Aorta (tissue), 5 donors: ENCODE measurements around the gene PRR12. TPM values are rescaled to one million over a fixed set of nuclear protein-coding genes. Genes with fewer than 3 reads are reported as not detected.

ENCODE experiments used
- ATAC-seq: fragments of 200-7000 bp; cut with Tn5 transposase; one replicate; pipeline ENCODE4 v1.9.1; 2022; ENCODE audit warnings: moderate library complexity; ENCODE audit not compliant: low FRiP score
- DNase-seq, 2 donors: peaks; one replicate each; pipeline ENCODE4 v3.0.0-alpha.2; 2020
- H3K27ac ChIP-seq, 2 donors: one replicate each; pipeline ENCODE4 v1.5.1; 2013; ENCODE audit warnings: low read length in 2 of 2, mild to moderate bottlenecking in 2 of 2, moderate library complexity in 2 of 2, control low read depth in 1 of 2, inconsistent platforms in 1 of 2, low read depth in 1 of 2
- H3K27me3 ChIP-seq, 2 donors: one replicate each; pipeline ENCODE4 v1.6.1; 2013; ENCODE audit warnings: control low read depth in 1 of 2, low read length in 1 of 2, mild to moderate bottlenecking in 1 of 2, moderate library complexity in 1 of 2; ENCODE audit not compliant: insufficient read depth in 2 of 2, control insufficient read depth in 1 of 2
- H3K36me3 ChIP-seq, 2 donors: one replicate each; pipeline ENCODE4 v1.6.1; 2013; ENCODE audit warnings: control low read depth in 1 of 2, low read length in 1 of 2, mild to moderate bottlenecking in 1 of 2; ENCODE audit not compliant: insufficient read depth in 2 of 2, control insufficient read depth in 1 of 2
- H3K4me1 ChIP-seq, 2 donors: one replicate each; pipeline ENCODE4 v1.6.1; 2013; ENCODE audit warnings: low read length in 2 of 2, control low read depth in 1 of 2, mild to moderate bottlenecking in 1 of 2, moderate library complexity in 1 of 2; ENCODE audit not compliant: insufficient read depth in 2 of 2, control insufficient read depth in 1 of 2
- H3K4me3 ChIP-seq, 2 donors: one replicate each; pipeline ENCODE4 v1.5.1; 2013; ENCODE audit warnings: low read length in 2 of 2, control low read depth in 1 of 2, mild to moderate bottlenecking in 1 of 2
- H3K9me3 ChIP-seq: one replicate; pipeline ENCODE4 v1.6.1; 2013; ENCODE audit warnings: mild to moderate bottlenecking, low read length; ENCODE audit not compliant: control insufficient read depth
- WGBS, 2 donors: extraction: QIAGEN DNeasy Blood & Tissue Kit; methylation state at CpG; one replicate each; pipeline ENCODE4 v1.1.7; 2013; 5-methylcytosine and 5-hydroxymethylcytosine counted together
- intact Hi-C, 2 donors: fragments of 100-400 bp; cut with DNase I; formaldehyde crosslinking; loops; one replicate each; pipeline versions ENCODE4 v1.14.2 to v1.15.0; 2022
- polyA plus RNA-seq, 2 donors: library from polyadenylated mRNA; stranded (reverse); fragments of 200-250 nt; gene quantifications; one replicate each; pipeline ENCODE4 v1.2.3, GENCODE V29; 2013
- total RNA-seq, 2 donors: library from RNA; stranded (reverse); fragmentation: NEBNext Ultra II Directional; extraction: Animal tissue kit (Norgen Biotek cat#: 25700); gene quantifications; one replicate each; pipeline ENCODE4 v1.2.1, GENCODE V29; 2021
- donor health status: healthy with polysubstance abuse.
- donor health status: Bipolar disorder and iron deficiency.
- donor health status: DM: no; HTN: no; CAD: no.
- donor health status: DM: no; HTN: no; CAD: no.
- donor health status: DM: yes; HTN: yes; CAD: no.

The PRR12 gene
- total and polyA plus RNA-seq, 4 donors = 2.6 to 31.3 (median 15.1) TPM

GRCh38 chr19:49666120-49666444 is 75.1 kb downstream of the PRR12 start:
- ATAC-seq = no peak
- no peaks in the 10 kb centered on the region for H3K36me3 ChIP-seq
- no peaks in the 10 kb centered on the region for H3K4me1 ChIP-seq

GRCh38 chr19:49667473-49667872 is 76.5 kb downstream of the PRR12 start:
- ATAC-seq = no peak
- Histone ChIP-seq H3K9me3 (no peaks in the 10 kb centered on the region), H3K4me1 (no peaks in the 10 kb centered on the region), H3K27ac (no peak overlapping the region), H3K36me3 (no peaks in the 10 kb centered on the region), H3K4me3 (no peak overlapping the region), H3K27me3 (no peaks in the 10 kb centered on the region)
- 92 to 95% methylated on average over 2 of the region's 2 CpGs for WGBS, 2 donors
- intact Hi-C loops = loop anchor here in 1 of 2 donors (5.0 kb wide), 2 partner anchors 75 to 155 kb away; partner anchors contain the start of genes FCGRT and PRR12
- DNase-seq = no peak

More at GRCh38 chr19:49666120-49666444, 75.1 kb downstream of the PRR12 start:
- no peaks in the 10 kb centered on the region for H3K9me3 ChIP-seq
- no peak overlapping the region for H3K27ac ChIP-seq
- intact Hi-C loops = loop anchor here in 1 of 2 donors (5.0 kb wide), 2 partner anchors 74 to 154 kb away; partner anchors contain the start of genes FCGRT and PRR12
- DNase-seq = no peak
- no peaks in the 10 kb centered on the region for H3K27me3 ChIP-seq
- WGBS, 2 donors = 0 to 1% methylated on average over 9 of the region's 9 CpGs
- H3K4me3 ChIP-seq = peak overlapping the region; percentile 18 to 49

- Histone ChIP-seq H3K4me3 (no peak overlapping the region), H3K27ac (no peak overlapping the region), H3K36me3 (no peaks in the 10 kb centered on the region), H3K9me3 (no peaks in the 10 kb centered on the region), H3K27me3 (no peaks in the 10 kb centered on the region), H3K4me1 (no peaks in the 10 kb centered on the region)
- DNase-seq = no peak
- ATAC-seq = no peak
- intact Hi-C loops = loop anchor here in 1 of 2 donors (5.0 kb wide), 2 partner anchors 77 to 157 kb away; partner anchors contain the start of genes FCGRT and PRR12
- 87 to 89% methylated on average over 3 of the region's 3 CpGs for WGBS, 2 donors
These were observed 78.5 kb downstream of the PRR12 start for GRCh38 chr19:49669516-49669915.

GRCh38 chr19:49672131-49672919 is 81.3 kb downstream of the PRR12 start:
- Histone ChIP-seq H3K27ac (no peak overlapping the region), H3K36me3 (no peaks in the 10 kb centered on the region), H3K4me1 (no peaks in the 10 kb centered on the region), H3K27me3 (no peaks in the 10 kb centered on the region), H3K9me3 (no peaks in the 10 kb centered on the region), H3K4me3 (no peak overlapping the region)
- intact Hi-C loops = loop anchor here in 1 of 2 donors (10.0 kb wide), 1 partner anchor 178 kb away; the partner anchor contains the start of gene RPS11
- ATAC-seq = no peak
- 22 to 25% methylated on average over 27 to 28 of the region's 28 CpGs for WGBS, 2 donors
- DNase-seq = peak; percentile 83 to 94

Other genes starting within 250 kb of the PRR12 start
- 10 to 100 TPM; 41.3 to 48.8 TPM for gene TEAD2, start 228.8 kb upstream of the PRR12 start, total RNA-seq
- gene TEAD2, start 228.8 kb upstream of the PRR12 start, polyA plus RNA-seq = 10 to 100 TPM; 17.7 to 43.3 TPM
- gene DKKL1, start 227.3 kb upstream of the PRR12 start, total RNA-seq = under 1 TPM in 1 of 2 donors, not detected in 1; 0.69 TPM
- not detected for gene DKKL1, start 227.3 kb upstream of the PRR12 start, polyA plus RNA-seq
- gene KASH5, start 202.9 kb upstream of the PRR12 start, total RNA-seq = not detected
- gene KASH5, start 202.9 kb upstream of the PRR12 start, polyA plus RNA-seq = not detected
- gene PTH2, start 167.7 kb upstream of the PRR12 start, total RNA-seq = not detected
- not detected for gene PTH2, start 167.7 kb upstream of the PRR12 start, polyA plus RNA-seq
- not detected for gene GFY, start 165.8 kb upstream of the PRR12 start, total RNA-seq
- not detected for gene GFY, start 165.8 kb upstream of the PRR12 start, polyA plus RNA-seq
- 1 to 10 TPM; 1.0 to 4.7 TPM for gene SLC17A7, start 149.7 kb upstream of the PRR12 start, total RNA-seq
- under 1 TPM; 0.15 to 0.50 TPM for gene SLC17A7, start 149.7 kb upstream of the PRR12 start, polyA plus RNA-seq
- 10 to 100 TPM; 45.0 to 74.7 TPM for gene PIH1D1, start 139.4 kb upstream of the PRR12 start, total RNA-seq
- 100 to 1,000 TPM in 1 of 2 donors, 10 to 100 TPM in 1; 53.7 to 124 TPM for gene PIH1D1, start 139.4 kb upstream of the PRR12 start, polyA plus RNA-seq
- gene ALDH16A1, start 138.0 kb upstream of the PRR12 start, total RNA-seq = 10 to 100 TPM; 17.1 to 23.7 TPM
- 10 to 100 TPM in 1 of 2 donors, 1 to 10 TPM in 1; 4.8 to 62.4 TPM for gene ALDH16A1, start 138.0 kb upstream of the PRR12 start, polyA plus RNA-seq
- gene FLT3LG, start 117.0 kb upstream of the PRR12 start, total RNA-seq = 10 to 100 TPM in 1 of 2 donors, 1 to 10 TPM in 1; 6.3 to 17.6 TPM
- gene FLT3LG, start 117.0 kb upstream of the PRR12 start, polyA plus RNA-seq = 10 to 100 TPM; 15.9 to 36.0 TPM
- gene RPL13A, start 103.6 kb upstream of the PRR12 start, total RNA-seq = 1,000 to 10,000 TPM; 1,716 to 1,917 TPM
- gene RPL13A, start 103.6 kb upstream of the PRR12 start, polyA plus RNA-seq = 1,000 to 10,000 TPM; 3,431 to 4,797 TPM
- 1,000 to 10,000 TPM; 1,366 to 1,509 TPM for gene RPS11, start 94.7 kb upstream of the PRR12 start, total RNA-seq
- 1,000 to 10,000 TPM; 4,943 to 7,722 TPM for gene RPS11, start 94.7 kb upstream of the PRR12 start, polyA plus RNA-seq
- gene FCGRT, start 78.5 kb upstream of the PRR12 start, total RNA-seq = 100 to 1,000 TPM; 204 to 287 TPM
- gene FCGRT, start 78.5 kb upstream of the PRR12 start, polyA plus RNA-seq = 100 to 1,000 TPM; 146 to 162 TPM
- 10 to 100 TPM; 82.6 to 90.2 TPM for gene RCN3, start 63.2 kb upstream of the PRR12 start, total RNA-seq
- 100 to 1,000 TPM in 1 of 2 donors, 10 to 100 TPM in 1; 50.5 to 165 TPM for gene RCN3, start 63.2 kb upstream of the PRR12 start, polyA plus RNA-seq
- 10 to 100 TPM; 38.8 to 40.5 TPM for gene NOSIP, start 10.6 kb upstream of the PRR12 start, total RNA-seq
- 100 to 1,000 TPM in 1 of 2 donors, 10 to 100 TPM in 1; 52.5 to 135 TPM for gene NOSIP, start 10.6 kb upstream of the PRR12 start, polyA plus RNA-seq
- gene PRRG2, start 9.9 kb upstream of the PRR12 start, total RNA-seq = 1 to 10 TPM in 1 of 2 donors, under 1 TPM in 1; 0.49 to 1.2 TPM
- 1 to 10 TPM in 1 of 2 donors, not detected in 1; 4.1 TPM for gene PRRG2, start 9.9 kb upstream of the PRR12 start, polyA plus RNA-seq
- 100 to 1,000 TPM; 139 to 167 TPM for gene RRAS, start 49.0 kb downstream of the PRR12 start, total RNA-seq
- 100 to 1,000 TPM; 320 to 407 TPM for gene RRAS, start 49.0 kb downstream of the PRR12 start, polyA plus RNA-seq
- gene SCAF1, start 51.0 kb downstream of the PRR12 start, total RNA-seq = 10 to 100 TPM; 53.0 to 54.5 TPM
- gene SCAF1, start 51.0 kb downstream of the PRR12 start, polyA plus RNA-seq = 10 to 100 TPM; 10.1 to 19.0 TPM
- 10 to 100 TPM; 53.7 to 82.7 TPM for gene IRF3, start 74.7 kb downstream of the PRR12 start, total RNA-seq
- 100 to 1,000 TPM in 1 of 2 donors, 10 to 100 TPM in 1; 37.8 to 278 TPM for gene IRF3, start 74.7 kb downstream of the PRR12 start, polyA plus RNA-seq
- 10 to 100 TPM in 1 of 2 donors, 1 to 10 TPM in 1; 9.9 to 14.0 TPM for gene BCL2L12, start 74.8 kb downstream of the PRR12 start, total RNA-seq
- 10 to 100 TPM in 1 of 2 donors, 1 to 10 TPM in 1; 5.8 to 16.4 TPM for gene BCL2L12, start 74.8 kb downstream of the PRR12 start, polyA plus RNA-seq
- gene PRMT1, start 86.1 kb downstream of the PRR12 start, total RNA-seq = 10 to 100 TPM; 76.5 to 88.3 TPM
- gene PRMT1, start 86.1 kb downstream of the PRR12 start, polyA plus RNA-seq = 100 to 1,000 TPM in 1 of 2 donors, 10 to 100 TPM in 1; 68.5 to 110 TPM
- gene ADM5, start 98.4 kb downstream of the PRR12 start, total RNA-seq = 1 to 10 TPM in 1 of 2 donors, under 1 TPM in 1; 0.94 to 4.8 TPM
- under 1 TPM; 0.13 to 0.63 TPM for gene ADM5, start 98.4 kb downstream of the PRR12 start, polyA plus RNA-seq
- gene CPT1C, start 99.9 kb downstream of the PRR12 start, total RNA-seq = 10 to 100 TPM in 1 of 2 donors, 1 to 10 TPM in 1; 6.5 to 24.4 TPM
- 1 to 10 TPM; 1.9 to 5.7 TPM for gene CPT1C, start 99.9 kb downstream of the PRR12 start, polyA plus RNA-seq
- 1 to 10 TPM in 1 of 2 donors, under 1 TPM in 1; 0.42 to 2.6 TPM for gene TSKS, start 172.1 kb downstream of the PRR12 start, total RNA-seq
- under 1 TPM in 1 of 2 donors, not detected in 1; 0.38 TPM for gene TSKS, start 172.1 kb downstream of the PRR12 start, polyA plus RNA-seq
- 10 to 100 TPM; 71.3 to 77.5 TPM for gene AP2A1, start 175.8 kb downstream of the PRR12 start, total RNA-seq
- gene AP2A1, start 175.8 kb downstream of the PRR12 start, polyA plus RNA-seq = 10 to 100 TPM; 19.9 to 63.1 TPM
- gene FUZ, start 222.1 kb downstream of the PRR12 start, total RNA-seq = 10 to 100 TPM in 1 of 2 donors, 1 to 10 TPM in 1; 9.3 to 18.1 TPM
- gene FUZ, start 222.1 kb downstream of the PRR12 start, polyA plus RNA-seq = 10 to 100 TPM; 11.5 to 27.8 TPM
- gene MED25, start 227.1 kb downstream of the PRR12 start, total RNA-seq = 10 to 100 TPM; 27.2 to 40.3 TPM
- gene MED25, start 227.1 kb downstream of the PRR12 start, polyA plus RNA-seq = 10 to 100 TPM; 18.3 to 52.8 TPM